GM12878 (cell line): ENCODE data around the gene SV2A. TPM values are rescaled to one million over a fixed set of nuclear protein-coding genes. Genes with fewer than 3 reads are reported as not detected.
A peak's percentile ranks its signal among the peaks of the same experiment; 100 is the strongest.
"Not testable (repeated sequence)": the region's sequence is repeated elsewhere in the genome, so short reads cannot be mapped to it uniquely, and the experiment has no call there.

Experiments
- ATAC-seq: fragments of 200-7000 bp; cut with Tn5 transposase; 3 replicates; pipeline ENCODE4 v1.9.1; 2020; ENCODE audit warnings: mild to moderate bottlenecking, moderate library complexity
- BruUV-seq: library from RNA; stranded (reverse); fragments of 400-500 nt; replicated peaks from 2 replicates; lab custom pipeline; 2021; lab: Mats Ljungman, UMichigan
- CTCF ChIA-PET: fragments of 300-600 bp; sonication (Branson Sonifier 250); formaldehyde crosslinking; extraction: SDS; loops from one replicate; lab custom pipeline; 2021; ENCODE audit warnings: inconsistent platforms; lab: Yijun Ruan, JAX
- POLR2A ChIA-PET: fragments of 350-600 bp; formaldehyde crosslinking; extraction: SDS; loops from one replicate; lab custom pipeline; 2021; ENCODE audit warnings: inconsistent platforms; lab: Charles Lee
- RAD21 ChIA-PET: fragments of 300-600 bp; sonication (Branson Sonifier 250); formaldehyde crosslinking; loops from one replicate; lab custom pipeline; 2023; ENCODE audit warnings: antibody characterized with exemption; ENCODE audit not compliant: unreplicated experiment; lab: Charles Lee
- SMC1A ChIA-PET: fragments of 300-600 bp; sonication (Branson Sonifier 250); formaldehyde crosslinking; loops from one replicate; lab custom pipeline; 2023; ENCODE audit not compliant: unreplicated experiment, uncharacterized antibody; lab: Charles Lee
- DNase-seq: peaks from one replicate; pipeline ENCODE4 v3.0.0-alpha.2; 2011; ENCODE audit warnings: low read depth, low spot score
- FAIRE-seq: peaks from 3 replicates; lab custom pipeline; 2011; peaks lifted over from hg19 to GRCh38; lab: Jason Lieb, UNC
- H2AFZ ChIP-seq: 2 replicates; pipeline ENCODE4 v1.6.0; 2011; ENCODE audit warnings: low read depth, low read length, control low read depth; ENCODE audit not compliant: control insufficient read depth
- H3K27ac ChIP-seq: 2 replicates; pipeline ENCODE4 v1.5.1; 2011; ENCODE audit warnings: control low read depth; ENCODE audit not compliant: control insufficient read depth, insufficient read depth
- H3K27me3 ChIP-seq, 2 experiments: replicated peaks in 1 of 2; 2 replicates each; pipeline versions ENCODE4 v1.6.0 to v1.6.1; 2011; ENCODE audit warnings: low read length in 1 of 2; ENCODE audit not compliant: control insufficient read depth in 2 of 2, insufficient read depth in 2 of 2
- H3K36me3 ChIP-seq, 2 experiments: 2 replicates each; pipeline ENCODE4 v1.5.1; 2011; ENCODE audit warnings: low read length in 1 of 2; ENCODE audit not compliant: control insufficient read depth in 2 of 2, insufficient read depth in 2 of 2
- H3K4me1 ChIP-seq: 2 replicates; pipeline ENCODE4 v1.6.1; 2011; ENCODE audit warnings: mild to moderate bottlenecking, low read length, moderate library complexity, mixed read lengths; ENCODE audit not compliant: control insufficient read depth, insufficient read depth
- H3K4me2 ChIP-seq: 2 replicates; pipeline ENCODE4 v1.6.0; 2011; ENCODE audit warnings: control low read depth; ENCODE audit not compliant: control insufficient read depth, insufficient read depth
- H3K4me3 ChIP-seq: fragments of 200-600 bp; sonication (generic); 2 replicates; pipeline ENCODE4 v1.5.1; 2016
- H3K79me2 ChIP-seq: 2 replicates; pipeline ENCODE4 v1.6.0; 2011; ENCODE audit warnings: low read length; ENCODE audit not compliant: control insufficient read depth, insufficient read depth
- H3K9ac ChIP-seq: 2 replicates; pipeline ENCODE4 v1.8.0; 2011; ENCODE audit warnings: low read length, control low read depth, mixed read lengths; ENCODE audit not compliant: control insufficient read depth, insufficient read depth
- H3K9me3 ChIP-seq: replicated peaks from 3 replicates; pipeline ENCODE4 v1.5.1; 2011; ENCODE audit warnings: mild to moderate bottlenecking, low read length; ENCODE audit not compliant: control insufficient read depth, insufficient read depth
- H4K20me1 ChIP-seq: 2 replicates; pipeline ENCODE4 v1.6.0; 2011; ENCODE audit not compliant: control insufficient read depth, insufficient read depth
- CBX5 ChIP-seq: sonication (generic); IDR thresholded peaks from 2 replicates; pipeline ENCODE4 v1.6.1; 2016; ENCODE audit warnings: low read depth, moderate library complexity, mild to moderate bottlenecking, inconsistent platforms
- DPF2 ChIP-seq: fragments of 450-650 bp; IDR thresholded peaks from 2 replicates; pipeline ENCODE4 v1.6.1; 2017; ENCODE audit warnings: mild to moderate bottlenecking
- JUND ChIP-seq: IDR thresholded peaks from 2 replicates; pipeline ENCODE4 v1.6.1; 2012; ENCODE audit warnings: low read depth, mild to moderate bottlenecking, low read length, improper control_type of control experiment, moderate library complexity
- MXI1 ChIP-seq: fragments of 150-350 bp; IDR thresholded peaks from 2 replicates; pipeline ENCODE4 v1.6.1; 2011; ENCODE audit warnings: low read depth, mild to moderate bottlenecking, inconsistent platforms, low read length, improper control_type of control experiment
- PAX8 ChIP-seq: fragments of 450-650 bp; IDR thresholded peaks from 2 replicates; pipeline ENCODE4 v1.6.1; 2017; ENCODE audit warnings: mild to moderate bottlenecking, moderate library complexity
- SIN3A ChIP-seq: IDR thresholded peaks from 2 replicates; pipeline ENCODE4 v1.6.1; 2012; ENCODE audit warnings: low read depth, low read length, improper control_type of control experiment
- SIX5 ChIP-seq: IDR thresholded peaks from 2 replicates; pipeline ENCODE4 v1.6.1; 2011; ENCODE audit warnings: mild to moderate bottlenecking, low read depth, low read length, moderate library complexity; ENCODE audit not compliant: severe bottlenecking
- SMAD1 ChIP-seq: fragments of 450-650 bp; IDR thresholded peaks from 2 replicates; pipeline ENCODE4 v1.6.1; 2018; ENCODE audit warnings: mild to moderate bottlenecking, low read depth; ENCODE audit not compliant: partially characterized antibody
- WGBS: methylation state at CpG from one replicate; pipeline ENCODE4 v1.1.6; 2016; ENCODE audit warnings: low lambda C conversion rate; ENCODE audit not compliant: insufficient replicate concordance, insufficient coverage; ENCODE audit errors: missing lambda C conversion rate; 5-methylcytosine and 5-hydroxymethylcytosine counted together
- in situ Hi-C: fragments of 300-500 bp; cut with MboI; formaldehyde crosslinking; loops from 9 replicates; pipeline ENCODE4 v1.14.3; 2018; ENCODE audit warnings: mixed read lengths
- intact Hi-C: fragments of 100-400 bp; cut with micrococcal nuclease; formaldehyde crosslinking; loops from one replicate; pipeline ENCODE4 v1.14.2; 2022; ENCODE audit not compliant: unreplicated experiment
- polyA plus RNA-seq, 11 experiments: library from polyadenylated mRNA; depleted of rRNA in 4 of 11; unstranded in 6 of 11; stranded (reverse) in 5 of 11; fragments of >200 nt; fragmentation: Nextera tagmentation in 4 of 11; fragmentation: Illumina TruSeq in 1 of 11; extraction: Ambion mirVana in 4 of 11; extraction: Trizol in 1 of 11; gene quantifications; 1 replicate in 1 of 11; 2 replicates in 10 of 11; pipeline versions ENCODE4 v1.2.1 to v1.2.3, GENCODE V29; 2011 to 2016; ENCODE audit warnings: inconsistent platforms in 2 of 11, missing spikeins in 2 of 11, low read depth in 1 of 11
- total RNA-seq, 4 experiments: library from RNA; depleted of rRNA in 3 of 4; stranded (reverse); fragments of >200 nt in 3 of 4; fragmentation: Illumina TruSeq in 1 of 4; extraction: Trizol in 1 of 4; gene quantifications; 2 replicates each; pipeline versions ENCODE4 v1.2.1 to v1.2.3, GENCODE V29; 2013 to 2021

Gene SV2A
- total and polyA plus RNA-seq, 10 of the 15 experiments (the other 5 are each of a cell fraction or from before 2014, with no cell fraction given): 0.39 to 11.6 (median 5.4) TPM

DNA sequence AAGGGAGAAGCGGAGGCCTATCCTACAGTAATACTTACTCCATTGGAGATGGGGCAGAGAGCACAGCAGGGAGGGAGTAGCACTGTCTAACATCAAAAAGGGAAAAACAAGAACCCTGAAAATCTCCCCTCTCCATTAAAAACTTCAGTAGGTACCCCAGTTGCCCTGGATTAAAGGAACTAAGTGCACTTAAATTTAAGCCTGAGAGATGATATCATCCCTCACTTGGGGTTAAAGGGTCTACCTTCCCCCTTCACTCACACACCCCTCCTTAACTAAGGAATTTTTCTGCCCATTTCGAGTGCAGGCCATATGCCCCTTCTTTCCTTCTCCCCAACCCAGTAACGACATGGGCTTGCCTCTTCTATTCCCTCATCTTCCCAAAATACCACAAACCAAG is 22.8 kb upstream of the SV2A start:
- no peak overlapping the region for H2AFZ ChIP-seq
- in situ Hi-C loops (no loop called here), intact Hi-C loops (no loop called here)
- no peak overlapping the region for H3K27ac ChIP-seq
- 97% methylated on average over 3 of the region's 3 CpGs for WGBS
- H3K9ac ChIP-seq: no peak overlapping the region
- SMC1A ChIA-PET: interaction anchor here (0.7 to 1.3 kb wide), 2 partner anchors 22 to 45 kb away, joined by 5 read pairs; no protein-coding TSS in a partner anchor
- POLR2A ChIA-PET: no interaction called here
- FAIRE-seq: no peak
- H3K4me2 ChIP-seq: no peak overlapping the region
- DNase-seq: no peak
- no peak overlapping the region for H3K4me3 ChIP-seq
- no peaks in the 10 kb centered on the region for H3K79me2 ChIP-seq
- peaks cover 7 to 9% of the 10 kb centered on the region in 2 experiments for H3K36me3 ChIP-seq
- TF ChIP-seq SMAD1 (no peak), DPF2 (no peak), SIN3A (no peak), MXI1 (no peak), CBX5 (no peak), PAX8 (no peak), SIX5 (no peak), JUND (no peak)
- BruUV-seq: no TSS peak
- peaks cover 20% of the 10 kb centered on the region for H3K4me1 ChIP-seq
- RAD21 ChIA-PET: no interaction called here
- ATAC-seq: no peak
- H4K20me1 ChIP-seq: no peaks in the 10 kb centered on the region
- no peaks in the 10 kb centered on the region for H3K9me3 ChIP-seq
- no peaks in the 10 kb centered on the region for H3K27me3 ChIP-seq
- CTCF ChIA-PET: interaction anchor here (0.8 to 1.8 kb wide), 3 partner anchors 11 to 247 kb away, joined by 3 to 5 read pairs (median 5); no protein-coding TSS in a partner anchor

GRCh38 chr1:149938668-149939003 is 21.0 kb upstream of the SV2A start:
- H2AFZ ChIP-seq, BruUV-seq, H3K36me3 ChIP-seq, H4K20me1 ChIP-seq, H3K9ac ChIP-seq, H3K9me3 ChIP-seq, H3K4me3 ChIP-seq, FAIRE-seq, in situ Hi-C loops, H3K27ac ChIP-seq, H3K27me3 ChIP-seq, DNase-seq, H3K79me2 ChIP-seq, ATAC-seq, intact Hi-C loops: not testable (repeated sequence)
- SMC1A ChIA-PET: interaction anchor here (1.0 to 2.6 kb wide), 3 partner anchors 10 to 65 kb away, joined by 3 to 14 read pairs (median 9); no protein-coding TSS in a partner anchor
- Histone ChIP-seq H3K4me2 (peak overlapping the region; percentile 34; the same call in 1 of the 2 replicates), H3K4me1 (peaks cover 20% of the 10 kb centered on the region)
- CTCF ChIA-PET: interaction anchor here (1.6 kb wide), 1 partner anchor 24 kb away, joined by 3 read pairs; no protein-coding TSS in a partner anchor
- RAD21 ChIA-PET: interaction anchor here (1.0 to 2.5 kb wide), 2 partner anchors 24 to 50 kb away, joined by 5 to 6 read pairs; a partner anchor contains a TSS
- POLR2A ChIA-PET: interaction anchor here (0.6 to 4.0 kb wide), 6 partner anchors 9 to 624 kb away, joined by 4 to 26 read pairs (median 4); a partner anchor contains a TSS
- 93% methylated on average over 10 of the region's 13 CpGs for WGBS
